Measurements from ENCODE around the gene TLE6.
A peak's percentile ranks its signal among the peaks of the same experiment; 100 is the strongest.

Gene TLE6

DNA sequence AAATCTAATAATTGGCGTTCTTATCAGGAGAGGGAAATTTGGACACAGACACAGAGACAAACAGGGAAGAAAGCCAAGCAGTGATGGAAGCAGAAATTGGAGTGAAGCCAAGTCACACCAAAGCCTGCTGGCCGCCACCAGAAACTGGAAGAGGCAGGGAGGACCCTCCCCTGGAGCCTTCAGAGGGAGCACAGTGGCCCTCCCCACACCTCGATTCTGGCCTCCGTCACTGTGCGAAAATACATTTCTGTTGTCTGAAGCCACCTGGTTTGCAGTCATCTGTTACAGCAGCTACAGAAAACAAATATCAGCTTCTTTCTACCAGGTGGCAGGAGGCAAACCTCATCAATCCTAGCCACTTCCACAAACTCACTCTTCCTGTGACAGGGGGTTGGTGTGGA lies 8.3 kb upstream of the TLE6 start:
- no peak overlapping the region for H3K4me3 ChIP-seq (ENCODE audit: low read depth in 1 of 2, low read length in 2 of 2)
- no peak overlapping the region for H2AFZ ChIP-seq (ENCODE audit: low read depth, low read length)
- H3K27ac ChIP-seq (ENCODE audit: low read length), result no peak overlapping the region
- DNase-seq (peak; percentile 39), ATAC-seq (ENCODE audit: insufficient read depth, low read depth) (peak; percentile 65)
- no peak for TF ChIP-seq EZH2 (IDR thresholded peaks at IDR 0.05; ENCODE audit: borderline replicate concordance, low read depth, low read length, severe bottlenecking)
- no peak for TF ChIP-seq CTCF (IDR thresholded peaks at IDR 0.05; ENCODE audit: borderline replicate concordance, extremely low read depth, low read length, poor library complexity, severe bottlenecking)
- peaks cover 6% of the 10 kb centered on the region for H3K4me1 ChIP-seq (ENCODE audit: insufficient read depth, low read length)
- no peaks in the 10 kb centered on the region for H3K27me3 ChIP-seq (ENCODE audit: insufficient read depth, low read length, poor library complexity)
- H4K20me1 ChIP-seq (ENCODE audit: insufficient read depth, low read length), result no peaks in the 10 kb centered on the region
- H3K36me3 ChIP-seq (ENCODE audit: insufficient read depth, low read length), result no peaks in the 10 kb centered on the region
- H3K4me2 ChIP-seq (ENCODE audit: insufficient read depth, low read length), result no peak overlapping the region
- H3K9ac ChIP-seq (ENCODE audit: low read depth, low read length), result no peak overlapping the region
- H3K9me3 ChIP-seq (ENCODE audit: insufficient read depth, low read length, severe bottlenecking), result no peaks in the 10 kb centered on the region
- H3K79me2 ChIP-seq (ENCODE audit: insufficient read depth, low read length), result no peaks in the 10 kb centered on the region

DNA sequence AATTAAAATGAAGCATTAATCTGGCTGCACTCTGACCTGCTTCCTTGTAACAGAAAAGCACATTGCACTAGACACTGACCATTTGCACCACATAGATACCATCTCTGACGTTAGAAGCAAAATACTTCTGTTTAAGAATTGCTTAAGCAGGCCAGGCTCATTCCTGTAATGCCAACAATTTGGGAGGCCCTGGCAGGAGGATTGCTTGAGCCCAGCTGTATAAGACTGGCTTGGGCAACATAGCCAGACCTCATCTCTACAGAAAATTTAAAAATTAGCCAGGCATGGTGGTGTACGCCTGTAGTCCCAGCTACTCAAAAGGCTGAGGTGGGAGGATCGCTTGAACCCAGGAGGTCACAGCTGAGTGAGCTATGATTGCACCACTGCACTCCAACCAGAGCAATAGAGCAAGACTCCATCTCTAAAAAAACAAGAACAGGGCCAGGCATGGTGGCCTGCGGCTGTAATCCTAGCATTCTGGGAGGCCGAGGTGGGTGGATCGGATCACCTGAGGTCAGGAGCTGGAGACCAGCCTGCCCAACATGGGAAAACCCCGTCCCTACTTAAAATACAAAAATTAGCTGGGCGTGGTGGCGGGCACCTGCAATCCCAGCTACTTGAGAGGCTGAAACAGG lies 7.0 kb upstream of the TLE6 start:
- Histone ChIP-seq H3K27me3 (ENCODE audit: insufficient read depth, low read length, poor library complexity) (no peaks in the 10 kb centered on the region), H3K79me2 (ENCODE audit: insufficient read depth, low read length) (no peaks in the 10 kb centered on the region), H3K27ac (ENCODE audit: low read length) (no peak overlapping the region), H3K36me3 (ENCODE audit: insufficient read depth, low read length) (no peaks in the 10 kb centered on the region), H3K4me2 (ENCODE audit: insufficient read depth, low read length) (no peak overlapping the region), H4K20me1 (ENCODE audit: insufficient read depth, low read length) (no peaks in the 10 kb centered on the region), H3K9me3 (ENCODE audit: insufficient read depth, low read length, severe bottlenecking) (no peaks in the 10 kb centered on the region), H3K9ac (ENCODE audit: low read depth, low read length) (no peak overlapping the region), H3K4me1 (ENCODE audit: insufficient read depth, low read length) (peaks cover 6% of the 10 kb centered on the region), H3K4me3 (ENCODE audit: low read depth in 1 of 2, low read length in 2 of 2) (no peak overlapping the region), H2AFZ (ENCODE audit: low read depth, low read length) (no peak overlapping the region)
- DNase-seq, result no peak
- ATAC-seq (ENCODE audit: insufficient read depth, low read depth), result no peak
- no peak for TF ChIP-seq CTCF (IDR thresholded peaks at IDR 0.05; ENCODE audit: borderline replicate concordance, extremely low read depth, low read length, poor library complexity, severe bottlenecking)
- TF ChIP-seq EZH2 (IDR thresholded peaks at IDR 0.05; ENCODE audit: borderline replicate concordance, low read depth, low read length, severe bottlenecking), result no peak

- no peak overlapping the region for H3K4me2 ChIP-seq (ENCODE audit: insufficient read depth, low read length)
- no peak overlapping the region for H3K9ac ChIP-seq (ENCODE audit: low read depth, low read length)
- H3K4me1 ChIP-seq (ENCODE audit: insufficient read depth, low read length), result peaks cover 24% of the 10 kb centered on the region
- no peaks in the 10 kb centered on the region for H3K36me3 ChIP-seq (ENCODE audit: insufficient read depth, low read length)
- H2AFZ ChIP-seq (ENCODE audit: low read depth, low read length), result no peak overlapping the region
- ATAC-seq (ENCODE audit: insufficient read depth, low read depth) (no peak), DNase-seq (no peak)
- H3K79me2 ChIP-seq (ENCODE audit: insufficient read depth, low read length), result no peaks in the 10 kb centered on the region
- no peak overlapping the region for H3K27ac ChIP-seq (ENCODE audit: low read length)
- H4K20me1 ChIP-seq (ENCODE audit: insufficient read depth, low read length), result no peaks in the 10 kb centered on the region
- no peak overlapping the region for H3K4me3 ChIP-seq (ENCODE audit: low read depth in 1 of 2, low read length in 2 of 2)
- H3K27me3 ChIP-seq (ENCODE audit: insufficient read depth, low read length, poor library complexity), result no peaks in the 10 kb centered on the region
- TF ChIP-seq CTCF (IDR thresholded peaks at IDR 0.05; ENCODE audit: borderline replicate concordance, extremely low read depth, low read length, poor library complexity, severe bottlenecking), result no peak
- no peak for TF ChIP-seq EZH2 (IDR thresholded peaks at IDR 0.05; ENCODE audit: borderline replicate concordance, low read depth, low read length, severe bottlenecking)
- H3K9me3 ChIP-seq (ENCODE audit: insufficient read depth, low read length, severe bottlenecking), result no peaks in the 10 kb centered on the region
Measured at GRCh38 chr19:2973229-2973628, 4.1 kb upstream of the TLE6 start.
